ENCODE data around the gene GRHL3.

The GRHL3 gene

GRCh38 chr1:24369199-24369598 lies 50.0 kb downstream of the GRHL3 start:
- peak in 1 of 56 donors; percentile 33 for DNase-seq

- DNase-seq: no peak
These were observed 50.6 kb downstream of the GRHL3 start for GRCh38 chr1:24369801-24370200.

- DNase-seq: no peak
These were observed 53.9 kb downstream of the GRHL3 start for GRCh38 chr1:24373044-24373443.

GRCh38 chr1:24373710-24374109 lies 54.6 kb downstream of the GRHL3 start:
- DNase-seq: no peak

GRCh38 chr1:24374891-24375786 lies 56.0 kb downstream of the GRHL3 start:
- no peak for DNase-seq

- no peak for DNase-seq
These were observed 60.7 kb downstream of the GRHL3 start for GRCh38 chr1:24379733-24380315.

- no peak for DNase-seq
These were observed 61.4 kb downstream of the GRHL3 start for GRCh38 chr1:24380508-24380907.

- DNase-seq: no peak
These were observed 62.1 kb downstream of the GRHL3 start for GRCh38 chr1:24381256-24381655.

GRCh38 chr1:24382165-24382577 lies 63.0 kb downstream of the GRHL3 start:
- DNase-seq: no peak

GRCh38 chr1:24383381-24383940 lies 64.3 kb downstream of the GRHL3 start:
- DNase-seq: no peak

- DNase-seq: no peak
These were observed 65.3 kb downstream of the GRHL3 start for GRCh38 chr1:24384251-24385090.

- no peak for DNase-seq
These were observed 66.2 kb downstream of the GRHL3 start for GRCh38 chr1:24385160-24385940.

GRCh38 chr1:24386241-24386640 lies 67.1 kb downstream of the GRHL3 start:
- DNase-seq: peak in 1 of 56 donors; percentile 15

GRCh38 chr1:24386931-24387330 lies 67.8 kb downstream of the GRHL3 start:
- no peak for DNase-seq

- DNase-seq: no peak
These were observed 68.5 kb downstream of the GRHL3 start for GRCh38 chr1:24387636-24388175.

GRCh38 chr1:24388331-24388885 lies 69.3 kb downstream of the GRHL3 start:
- no peak for DNase-seq

GRCh38 chr1:24389231-24389678 lies 70.1 kb downstream of the GRHL3 start:
- no peak for DNase-seq

GRCh38 chr1:24390924-24391782 lies 72.0 kb downstream of the GRHL3 start:
- peak in 49 of 56 donors; percentile 17 to 82 (median 50) for DNase-seq

Measured in nucleus accumbens (tissue), 56 donors.